Endothelial cell of umbilical vein (primary cell): ENCODE data around the gene EXOC3. TPM values are rescaled to one million over a fixed set of nuclear protein-coding genes. Genes with fewer than 3 reads are reported as not detected.

Experiments used
- BruUV-seq: library from RNA; stranded (reverse); fragments of 400-500 nt; replicated peaks from 2 replicates; lab custom pipeline; 2021; lab: Mats Ljungman, UMichigan
- CTCF ChIA-PET: fragments of 300-600, 350-600 bp; sonication (Branson Sonifier 250); formaldehyde crosslinking; loops from one replicate; lab custom pipeline; 2021; ENCODE audit warnings: antibody characterized with exemption, inconsistent platforms; lab: Charles Lee
- POLR2A ChIA-PET: fragments of 300-600, 350-600 bp; sonication (Branson Sonifier 250); formaldehyde crosslinking; loops from one replicate; lab custom pipeline; 2021; ENCODE audit warnings: antibody characterized with exemption, inconsistent platforms; lab: Charles Lee
- DNase-seq: peaks from one replicate; pipeline ENCODE4 v3.0.0-alpha.2; 2011; ENCODE audit warnings: low read depth, low spot score
- FAIRE-seq: peaks from 2 replicates; lab custom pipeline; 2011; peaks lifted over from hg19 to GRCh38; lab: Jason Lieb, UNC
- H2AFZ ChIP-seq: 2 replicates; pipeline ENCODE4 v1.6.0; 2012; ENCODE audit warnings: low read depth, low read length, control low read depth, inconsistent platforms
- H3K27ac ChIP-seq: 2 replicates; pipeline ENCODE4 v1.5.1; 2011; ENCODE audit warnings: low read depth, mild to moderate bottlenecking, control low read depth, low read length, moderate library complexity; ENCODE audit not compliant: insufficient read depth
- H3K27me3 ChIP-seq, 2 experiments: 2 replicates each; pipeline versions ENCODE4 v1.6.0 to v1.6.1; 2011; ENCODE audit warnings: low read length in 2 of 2, mixed read lengths in 1 of 2; ENCODE audit not compliant: control insufficient read depth in 2 of 2, insufficient read depth in 2 of 2
- H3K36me3 ChIP-seq, 2 experiments: 2 replicates in 1 of 2; 3 replicates in 1 of 2; pipeline ENCODE4 v1.5.1; 2011; ENCODE audit warnings: low read length in 2 of 2, mild to moderate bottlenecking in 1 of 2, moderate library complexity in 1 of 2; ENCODE audit not compliant: control insufficient read depth in 2 of 2, insufficient read depth in 2 of 2; ENCODE audit errors: extremely low read depth in 1 of 2
- H3K4me1 ChIP-seq: 3 replicates; pipeline ENCODE4 v1.5.1; 2011; ENCODE audit warnings: mild to moderate bottlenecking, low read length; ENCODE audit not compliant: control insufficient read depth, insufficient read depth; ENCODE audit errors: extremely low read depth
- H3K4me2 ChIP-seq: 2 replicates; pipeline ENCODE4 v1.6.1; 2011; ENCODE audit warnings: low read length, control low read depth, mixed read lengths; ENCODE audit not compliant: insufficient read depth
- H3K4me3 ChIP-seq, 3 experiments: fragments of 200-600 bp in 1 of 3; sonication (generic), shearing (Covaris generic) in 1 of 3; replicated peaks in 1 of 3; 2 replicates each; pipeline ENCODE4 v1.5.1; 2011 to 2016; ENCODE audit warnings: control low read depth in 3 of 3, low read length in 3 of 3, mild to moderate bottlenecking in 2 of 3, inconsistent platforms in 1 of 3, low read depth in 1 of 3, moderate library complexity in 1 of 3; ENCODE audit not compliant: insufficient read depth in 1 of 3
- H3K79me2 ChIP-seq: 2 replicates; pipeline ENCODE4 v1.6.0; 2012; ENCODE audit warnings: low read length, inconsistent platforms; ENCODE audit not compliant: control insufficient read depth, insufficient read depth
- H3K9ac ChIP-seq: replicated peaks from 2 replicates; pipeline ENCODE3; 2011; ENCODE audit warnings: low read length, control low read depth; ENCODE audit not compliant: insufficient read depth; ENCODE audit errors: extremely low read depth
- H3K9me1 ChIP-seq: replicated peaks from 3 replicates; pipeline ENCODE4 v1.6.0; 2011; ENCODE audit warnings: mild to moderate bottlenecking, low read length; ENCODE audit not compliant: control insufficient read depth, insufficient read depth; ENCODE audit errors: extremely low read depth
- H3K9me3 ChIP-seq: replicated peaks from 2 replicates; pipeline ENCODE4 v1.5.1; 2012; ENCODE audit warnings: low read length, inconsistent platforms; ENCODE audit not compliant: control insufficient read depth, insufficient read depth
- H4K20me1 ChIP-seq: replicated peaks from 2 replicates; pipeline ENCODE3; 2011; ENCODE audit warnings: mild to moderate bottlenecking, low read length; ENCODE audit not compliant: control insufficient read depth, insufficient read depth; ENCODE audit errors: extremely low read depth
- CTCF ChIP-seq, 2 donors: IDR thresholded peaks; 1 replicate in 1 of 2; 2 replicates in 1 of 2; pipeline ENCODE4 v1.5.1; 2011; ENCODE audit warnings: low read length in 2 of 2, mild to moderate bottlenecking in 2 of 2, moderate library complexity in 2 of 2, control low read depth in 1 of 2, inconsistent platforms in 1 of 2, low read depth in 1 of 2; ENCODE audit not compliant: insufficient read depth in 1 of 2; ENCODE audit errors: extremely low read depth in 1 of 2
- EZH2 ChIP-seq: IDR thresholded peaks from 2 replicates; pipeline ENCODE4 v1.6.1; 2012; ENCODE audit warnings: borderline replicate concordance, low read depth, mild to moderate bottlenecking, moderate library complexity, low read length, inconsistent platforms; ENCODE audit not compliant: severe bottlenecking
- FOS ChIP-seq: IDR thresholded peaks from 2 replicates; pipeline ENCODE4 v1.6.1; 2011; ENCODE audit warnings: mild to moderate bottlenecking, low read length, moderate library complexity, borderline replicate concordance; ENCODE audit not compliant: insufficient read depth
- GATA2 ChIP-seq: IDR thresholded peaks from 2 replicates; pipeline ENCODE4 v1.7.0; 2011; ENCODE audit warnings: low read depth, mild to moderate bottlenecking, moderate library complexity, mixed read lengths, low read length; ENCODE audit not compliant: insufficient read length, insufficient read depth
- JUN ChIP-seq: IDR thresholded peaks from 2 replicates; pipeline ENCODE4 v1.6.1; 2011; ENCODE audit warnings: borderline replicate concordance, low read depth; ENCODE audit not compliant: insufficient read length, insufficient read depth
- MAX ChIP-seq: IDR thresholded peaks from 2 replicates; pipeline ENCODE4 v1.6.1; 2011; ENCODE audit not compliant: insufficient read depth, insufficient read length
- MYC ChIP-seq: IDR thresholded peaks from one replicate; pipeline ENCODE4 v1.6.1; 2011; ENCODE audit warnings: mild to moderate bottlenecking, low read depth, low read length
- POLR2A ChIP-seq: IDR thresholded peaks from 2 replicates; pipeline ENCODE4 v1.6.1; 2012; ENCODE audit warnings: low read depth, mild to moderate bottlenecking, control low read depth, low read length
- POLR2AphosphoS5 ChIP-seq: IDR thresholded peaks from 2 replicates; pipeline ENCODE4 v1.6.1; 2012; ENCODE audit warnings: low read depth, mild to moderate bottlenecking, control low read depth, low read length, moderate library complexity; ENCODE audit not compliant: insufficient read depth
- dilution Hi-C: fragments of 300-500 bp; cut with MboI; formaldehyde crosslinking; loops from one replicate; pipeline ENCODE4 v1.15.0; 2019; ENCODE audit warnings: low sequenced_read_pairs; ENCODE audit not compliant: extremely low pct_ligation_motif_present
- intact Hi-C: fragments of 100-400 bp; cut with micrococcal nuclease; formaldehyde crosslinking; loops from one replicate; pipeline ENCODE4 v1.10.0; 2022
- polyA plus RNA-seq, 4 experiments: library from polyadenylated mRNA; depleted of rRNA in 3 of 4; stranded (reverse) in 3 of 4; unstranded in 1 of 4; fragments of >200 nt; gene quantifications; 2 replicates each; pipeline versions ENCODE4 v1.2.1 to v1.2.3, GENCODE V29; 2011 to 2012; ENCODE audit warnings: missing spikeins in 1 of 4
- total RNA-seq: library from RNA; stranded (reverse); gene quantifications from 2 replicates; pipeline ENCODE4 v1.2.3, GENCODE V29; 2021

EXOC3 gene
- total and polyA plus RNA-seq, 2 donors (not counting 3 experiments of a cell fraction or from before 2014, with no cell fraction given): 26.4 to 52.9 TPM

- dilution Hi-C loops: no loop called here
- Histone ChIP-seq H3K9me1 (no peaks in the 10 kb centered on the region), H3K9ac (no peak overlapping the region), H3K4me3 (no peak overlapping the region), H3K4me2 (no peak overlapping the region), H3K36me3 (no peaks in the 10 kb centered on the region), H3K4me1 (no peaks in the 10 kb centered on the region), H3K27me3 (peaks cover 0 to 2% of the 10 kb centered on the region in 2 experiments), H2AFZ (no peak overlapping the region), H3K79me2 (no peaks in the 10 kb centered on the region), H3K9me3 (no peaks in the 10 kb centered on the region), H4K20me1 (no peaks in the 10 kb centered on the region), H3K27ac (no peak overlapping the region)
- ChIA-PET CTCF (no interaction called here), POLR2A (no interaction called here)
- FAIRE-seq (no peak), DNase-seq (no peak)
- no TSS peak for BruUV-seq
- TF ChIP-seq FOS (no peak), MYC (no peak), JUN (no peak), POLR2AphosphoS5 (no peak), MAX (no peak), CTCF (IDR thresholded peaks at IDR 0.05; ENCODE audit: extremely low read depth in 1 of 2, insufficient read depth in 1 of 2, low read depth in 1 of 2, low read length in 2 of 2) (no peak), GATA2 (no peak), EZH2 (no peak), POLR2A (no peak)
- intact Hi-C loops: no loop called here
Measured at GRCh38 chr5:488241-488640, 45.3 kb downstream of the EXOC3 start.
